Measurements from ENCODE around the gene RASGRP4. TPM values are rescaled to one million over a fixed set of nuclear protein-coding genes. Genes with fewer than 3 reads are reported as not detected.

The RASGRP4 gene
- total RNA-seq, 1 donor from 2014 or later = not detected

DNA sequence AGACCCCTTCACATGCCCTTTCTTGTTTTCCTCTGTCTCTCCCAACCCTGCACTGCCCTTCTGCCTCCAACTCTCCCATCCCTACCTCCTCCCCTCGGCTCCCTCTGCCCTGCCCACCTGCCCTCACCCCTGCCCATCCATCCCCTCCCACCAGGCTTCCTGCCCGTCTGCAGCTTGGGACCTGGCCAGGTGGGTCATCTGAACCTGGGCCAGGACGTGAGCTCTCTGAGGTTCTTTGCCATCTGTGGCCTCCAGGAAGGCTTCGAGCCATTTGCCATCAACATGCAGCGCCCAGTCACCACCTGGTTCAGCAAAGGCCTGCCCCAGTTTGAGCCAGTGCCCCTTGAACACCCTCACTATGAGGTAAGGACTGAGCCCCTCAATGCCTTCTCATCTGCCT, 43.1 kb upstream of the RASGRP4 start:
- Histone ChIP-seq H3K36me3 (ENCODE audit: insufficient read depth, low read length) (no peaks in the 10 kb centered on the region), H3K4me2 (ENCODE audit: low read length) (no peak overlapping the region), H2AFZ (ENCODE audit: low read depth, low read length) (no peak overlapping the region), H3K9me3 (ENCODE audit: insufficient read depth, low read depth, low read length) (no peaks in the 10 kb centered on the region), H3K27me3 (ENCODE audit: insufficient read depth, low read length) (peaks cover 3% of the 10 kb centered on the region), H3K79me2 (ENCODE audit: insufficient read depth, low read length) (no peaks in the 10 kb centered on the region), H4K20me1 (ENCODE audit: insufficient read depth, low read length) (no peaks in the 10 kb centered on the region), H3K4me3 (ENCODE audit: insufficient read depth, low read depth, low read length) (no peak overlapping the region), H3K4me1 (ENCODE audit: insufficient read depth, low read length) (no peaks in the 10 kb centered on the region), H3K27ac (ENCODE audit: low read depth, low read length) (no peak overlapping the region), H3K9ac (ENCODE audit: low read length) (no peak overlapping the region)
- DNase-seq (ENCODE audit: low read depth) (no peak), FAIRE-seq (no peak)
- Mint-ChIP-seq H3K36me3 (ENCODE audit: low read depth, unreplicated experiment) (no peaks in the 10 kb centered on the region), H3K9me3 (ENCODE audit: unreplicated experiment) (peaks cover 2% of the 10 kb centered on the region), H3K27me3 (ENCODE audit: low read depth, unreplicated experiment) (peaks cover 9% of the 10 kb centered on the region), H3K27ac (ENCODE audit: unreplicated experiment) (no peak overlapping the region), H3K4me1 (ENCODE audit: low read depth, unreplicated experiment) (no peaks in the 10 kb centered on the region), H3K4me3 (ENCODE audit: unreplicated experiment) (no peak overlapping the region)
- TF ChIP-seq, protein P1, sequence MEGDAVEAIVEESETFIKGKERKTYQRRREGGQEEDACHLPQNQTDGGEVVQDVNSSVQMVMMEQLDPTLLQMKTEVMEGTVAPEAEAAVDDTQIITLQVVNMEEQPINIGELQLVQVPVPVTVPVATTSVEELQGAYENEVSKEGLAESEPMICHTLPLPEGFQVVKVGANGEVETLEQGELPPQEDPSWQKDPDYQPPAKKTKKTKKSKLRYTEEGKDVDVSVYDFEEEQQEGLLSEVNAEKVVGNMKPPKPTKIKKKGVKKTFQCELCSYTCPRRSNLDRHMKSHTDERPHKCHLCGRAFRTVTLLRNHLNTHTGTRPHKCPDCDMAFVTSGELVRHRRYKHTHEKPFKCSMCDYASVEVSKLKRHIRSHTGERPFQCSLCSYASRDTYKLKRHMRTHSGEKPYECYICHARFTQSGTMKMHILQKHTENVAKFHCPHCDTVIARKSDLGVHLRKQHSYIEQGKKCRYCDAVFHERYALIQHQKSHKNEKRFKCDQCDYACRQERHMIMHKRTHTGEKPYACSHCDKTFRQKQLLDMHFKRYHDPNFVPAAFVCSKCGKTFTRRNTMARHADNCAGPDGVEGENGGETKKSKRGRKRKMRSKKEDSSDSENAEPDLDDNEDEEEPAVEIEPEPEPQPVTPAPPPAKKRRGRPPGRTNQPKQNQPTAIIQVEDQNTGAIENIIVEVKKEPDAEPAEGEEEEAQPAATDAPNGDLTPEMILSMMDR (IDR thresholded peaks at IDR 0.05; ENCODE audit: insufficient read depth, low read depth, low read length) = no peak
- no peak for TF ChIP-seq EZH2 (IDR thresholded peaks at IDR 0.05; ENCODE audit: insufficient read depth, low read length)

DNA sequence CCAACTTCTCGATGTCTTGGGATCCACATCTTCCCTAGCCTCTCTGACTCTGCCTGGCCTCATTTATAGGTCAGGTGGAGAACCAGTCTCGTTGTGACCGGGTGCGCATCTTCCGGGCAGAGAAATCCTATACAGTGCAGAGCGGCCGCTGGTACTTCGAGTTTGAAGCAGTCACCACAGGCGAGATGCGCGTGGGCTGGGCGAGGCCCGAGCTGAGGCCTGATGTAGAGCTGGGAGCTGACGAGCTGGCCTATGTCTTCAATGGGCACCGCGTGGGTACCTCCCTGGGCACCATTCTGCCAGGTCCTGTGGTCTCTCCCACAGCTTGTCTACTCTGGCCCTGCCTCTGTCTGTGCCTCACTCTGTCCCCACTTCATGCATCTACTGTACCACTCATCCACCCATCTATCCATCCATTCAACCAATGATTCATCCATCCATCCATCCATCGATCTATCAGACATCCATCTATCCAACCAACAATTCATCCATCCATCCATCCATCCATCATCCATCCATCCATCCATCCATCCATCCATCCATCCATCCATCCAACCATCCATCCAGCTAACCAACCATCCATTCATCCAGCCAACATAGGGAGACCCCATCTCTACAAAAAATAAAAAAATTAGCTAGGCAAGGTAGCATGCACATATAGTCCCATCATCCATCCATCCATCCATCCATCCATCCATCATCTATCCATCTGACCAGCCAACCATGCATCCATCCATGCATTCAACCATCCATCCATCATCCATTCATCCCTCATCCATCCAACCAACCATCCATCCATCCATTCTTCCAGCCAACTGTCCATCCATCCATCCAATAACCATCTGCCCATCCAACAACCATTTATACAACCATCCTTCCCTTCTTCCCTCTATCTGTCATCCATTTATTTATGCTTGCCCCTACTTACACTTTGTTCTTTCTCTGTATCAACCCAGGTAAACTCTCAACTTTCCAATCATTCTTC, 41.8 kb upstream of the RASGRP4 start:
- Mint-ChIP-seq H3K4me1 (ENCODE audit: low read depth, unreplicated experiment) (no peaks in the 10 kb centered on the region), H3K27ac (ENCODE audit: unreplicated experiment) (no peak overlapping the region), H3K36me3 (ENCODE audit: low read depth, unreplicated experiment) (no peaks in the 10 kb centered on the region), H3K27me3 (ENCODE audit: low read depth, unreplicated experiment) (peaks cover 9% of the 10 kb centered on the region), H3K4me3 (ENCODE audit: unreplicated experiment) (no peak overlapping the region), H3K9me3 (ENCODE audit: unreplicated experiment) (peaks cover 2% of the 10 kb centered on the region)
- H4K20me1 ChIP-seq (ENCODE audit: insufficient read depth, low read length) = no peaks in the 10 kb centered on the region
- no peak overlapping the region for H3K27ac ChIP-seq (ENCODE audit: low read depth, low read length)
- H3K9me3 ChIP-seq (ENCODE audit: insufficient read depth, low read depth, low read length) = no peaks in the 10 kb centered on the region
- TF ChIP-seq, protein P1 (IDR thresholded peaks at IDR 0.05; ENCODE audit: insufficient read depth, low read depth, low read length) = no peak
- TF ChIP-seq EZH2 (IDR thresholded peaks at IDR 0.05; ENCODE audit: insufficient read depth, low read length) = no peak
- H3K36me3 ChIP-seq (ENCODE audit: insufficient read depth, low read length) = no peaks in the 10 kb centered on the region
- no peaks in the 10 kb centered on the region for H3K79me2 ChIP-seq (ENCODE audit: insufficient read depth, low read length)
- no peak overlapping the region for H3K9ac ChIP-seq (ENCODE audit: low read length)
- FAIRE-seq (no peak), DNase-seq (ENCODE audit: low read depth) (no peak)
- no peak overlapping the region for H3K4me3 ChIP-seq (ENCODE audit: insufficient read depth, low read depth, low read length)
- peaks cover 3% of the 10 kb centered on the region for H3K27me3 ChIP-seq (ENCODE audit: insufficient read depth, low read length)
- no peak overlapping the region for H3K4me2 ChIP-seq (ENCODE audit: low read length)
- no peaks in the 10 kb centered on the region for H3K4me1 ChIP-seq (ENCODE audit: insufficient read depth, low read length)
- no peak overlapping the region for H2AFZ ChIP-seq (ENCODE audit: low read depth, low read length)

DNA sequence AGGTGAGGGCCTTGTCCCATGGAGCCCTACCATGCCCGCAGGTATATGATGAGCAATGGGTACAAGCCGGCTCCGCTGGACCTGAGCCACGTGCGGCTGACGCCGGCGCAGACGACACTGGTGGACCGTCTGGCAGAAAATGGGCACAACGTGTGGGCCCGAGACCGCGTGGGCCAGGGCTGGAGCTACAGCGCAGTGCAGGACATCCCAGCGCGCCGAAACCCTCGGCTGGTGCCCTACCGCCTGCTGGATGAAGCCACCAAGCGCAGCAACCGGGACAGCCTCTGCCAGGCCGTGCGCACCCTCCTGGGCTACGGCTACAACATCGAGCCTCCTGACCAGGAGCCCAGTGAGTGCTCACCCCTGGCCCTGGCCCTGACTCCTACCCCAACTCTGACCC, 40.0 kb upstream of the RASGRP4 start:
- no peak for FAIRE-seq
- Histone ChIP-seq H3K9me3 (ENCODE audit: insufficient read depth, low read depth, low read length) (no peaks in the 10 kb centered on the region), H3K4me2 (ENCODE audit: low read length) (no peak overlapping the region), H3K4me1 (ENCODE audit: insufficient read depth, low read length) (no peaks in the 10 kb centered on the region), H3K27me3 (ENCODE audit: insufficient read depth, low read length) (peaks cover 3% of the 10 kb centered on the region), H2AFZ (ENCODE audit: low read depth, low read length) (no peak overlapping the region), H4K20me1 (ENCODE audit: insufficient read depth, low read length) (no peaks in the 10 kb centered on the region), H3K4me3 (ENCODE audit: insufficient read depth, low read depth, low read length) (no peak overlapping the region), H3K9ac (ENCODE audit: low read length) (no peak overlapping the region), H3K27ac (ENCODE audit: low read depth, low read length) (no peak overlapping the region), H3K79me2 (ENCODE audit: insufficient read depth, low read length) (no peaks in the 10 kb centered on the region), H3K36me3 (ENCODE audit: insufficient read depth, low read length) (no peaks in the 10 kb centered on the region)
- Mint-ChIP-seq H3K4me3 (ENCODE audit: unreplicated experiment) (no peak overlapping the region), H3K27ac (ENCODE audit: unreplicated experiment) (no peak overlapping the region), H3K27me3 (ENCODE audit: low read depth, unreplicated experiment) (peaks cover 11% of the 10 kb centered on the region), H3K9me3 (ENCODE audit: unreplicated experiment) (peaks cover 2% of the 10 kb centered on the region), H3K4me1 (ENCODE audit: low read depth, unreplicated experiment) (no peaks in the 10 kb centered on the region), H3K36me3 (ENCODE audit: low read depth, unreplicated experiment) (no peaks in the 10 kb centered on the region)
- DNase-seq (ENCODE audit: low read depth) = no peak
- TF ChIP-seq, protein P1 (IDR thresholded peaks at IDR 0.05; ENCODE audit: insufficient read depth, low read depth, low read length) = no peak
- no peak for TF ChIP-seq EZH2 (IDR thresholded peaks at IDR 0.05; ENCODE audit: insufficient read depth, low read length)
